ENCODE data around the gene BIK.

Gene BIK

DNA sequence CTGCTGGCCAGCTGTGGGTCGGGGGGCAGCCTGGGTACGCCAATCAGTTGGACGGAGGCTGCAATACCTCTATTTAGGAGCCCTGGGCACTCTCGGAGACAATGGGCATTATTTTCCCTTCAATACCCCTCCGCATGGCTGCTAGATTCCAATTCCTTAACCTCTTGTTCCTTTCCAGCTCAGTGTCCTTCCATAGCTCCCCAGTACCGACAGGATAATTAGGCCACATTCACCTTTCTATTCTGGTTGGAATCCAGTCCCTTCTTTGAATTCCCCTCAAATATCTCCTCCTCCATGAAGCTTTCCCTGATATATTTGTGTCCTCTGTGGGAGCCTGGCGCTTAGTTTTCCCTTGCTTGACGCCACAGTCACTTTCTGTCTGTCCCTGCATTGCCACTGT is 4.2 kb upstream of the BIK start:
- no peak for FAIRE-seq

DNA sequence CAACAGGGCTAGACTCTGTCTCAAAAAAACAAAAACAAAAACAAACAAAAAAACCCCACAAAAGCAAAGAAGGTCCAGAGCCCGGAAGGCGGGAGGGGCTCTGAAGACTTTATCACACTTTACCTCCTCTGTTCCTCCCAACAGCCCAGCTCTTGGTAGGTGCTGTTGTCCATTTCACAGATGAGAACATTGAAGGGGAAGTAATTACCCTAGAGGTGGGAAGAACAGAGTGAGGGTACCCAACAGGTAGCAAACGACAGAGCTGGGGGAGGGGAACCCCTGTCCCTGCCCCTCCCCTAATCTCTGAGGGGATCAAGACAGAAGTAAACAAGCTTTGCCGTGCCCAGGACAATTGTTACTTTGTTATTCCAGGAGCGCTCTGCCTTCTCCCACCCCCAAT is 1.0 kb upstream of the BIK start:
- FAIRE-seq, result no peak

DNA sequence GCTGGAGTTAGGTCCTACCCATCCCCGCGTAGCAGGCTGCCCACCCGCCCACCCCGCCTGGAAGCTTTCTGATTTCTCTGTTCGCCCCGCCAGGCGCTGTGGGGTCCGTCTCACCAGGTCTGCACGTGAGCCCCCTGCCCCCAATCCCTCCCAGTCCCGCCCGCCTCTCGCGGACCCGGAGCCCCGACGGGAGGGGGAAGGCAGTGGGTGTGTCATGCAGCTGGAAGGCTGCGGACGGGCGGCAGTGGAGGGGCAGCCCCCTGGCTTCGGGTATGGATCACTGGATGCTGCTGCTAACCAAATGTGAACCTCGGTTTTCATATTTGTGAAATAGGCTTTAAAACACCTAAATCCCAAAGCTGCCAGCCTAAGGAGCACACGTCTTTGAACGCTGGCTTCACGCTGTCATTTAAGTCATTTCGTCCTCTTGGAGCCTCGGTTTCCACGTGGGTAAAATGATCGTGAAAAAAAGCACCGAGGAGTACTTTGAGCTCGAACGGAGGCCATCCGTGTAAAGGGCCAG is 568 bp upstream of the BIK start:
- no peak for FAIRE-seq

DNA sequence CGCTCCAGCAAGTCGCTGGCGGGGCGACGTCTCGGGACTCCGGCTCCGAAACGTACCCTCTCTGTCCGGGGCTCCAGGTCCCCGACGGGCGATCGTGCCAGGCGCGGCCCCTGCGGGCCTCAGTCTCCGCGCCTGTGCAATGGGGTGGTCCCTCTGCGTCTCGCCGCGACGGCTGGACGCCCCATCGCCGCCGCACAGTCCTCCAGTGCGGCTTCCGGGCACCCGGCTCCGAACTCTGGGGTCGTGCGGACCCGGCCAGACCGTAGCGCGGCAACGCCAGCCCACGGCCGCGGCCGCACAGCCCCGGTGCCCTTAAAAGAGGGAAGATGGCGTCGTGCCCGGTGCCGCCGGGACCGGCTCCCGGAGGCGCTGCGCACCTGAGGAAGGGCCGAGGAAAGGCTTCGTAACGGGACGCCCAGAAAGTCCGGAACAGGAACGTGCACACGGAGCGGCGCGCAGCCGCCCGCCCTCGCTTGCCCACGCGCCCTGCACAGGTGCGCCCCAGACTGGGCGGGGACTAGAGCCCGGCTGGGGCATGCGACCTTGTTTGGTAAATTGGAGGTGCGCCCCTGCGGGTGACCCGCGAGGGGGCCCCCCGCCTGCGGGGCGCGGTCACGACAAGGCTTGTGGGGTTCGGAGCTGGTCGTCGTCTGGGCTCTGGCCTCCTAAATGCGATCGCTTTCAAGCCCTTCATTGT is 525 bp downstream of the BIK start:
- FAIRE-seq, result no peak

DNA sequence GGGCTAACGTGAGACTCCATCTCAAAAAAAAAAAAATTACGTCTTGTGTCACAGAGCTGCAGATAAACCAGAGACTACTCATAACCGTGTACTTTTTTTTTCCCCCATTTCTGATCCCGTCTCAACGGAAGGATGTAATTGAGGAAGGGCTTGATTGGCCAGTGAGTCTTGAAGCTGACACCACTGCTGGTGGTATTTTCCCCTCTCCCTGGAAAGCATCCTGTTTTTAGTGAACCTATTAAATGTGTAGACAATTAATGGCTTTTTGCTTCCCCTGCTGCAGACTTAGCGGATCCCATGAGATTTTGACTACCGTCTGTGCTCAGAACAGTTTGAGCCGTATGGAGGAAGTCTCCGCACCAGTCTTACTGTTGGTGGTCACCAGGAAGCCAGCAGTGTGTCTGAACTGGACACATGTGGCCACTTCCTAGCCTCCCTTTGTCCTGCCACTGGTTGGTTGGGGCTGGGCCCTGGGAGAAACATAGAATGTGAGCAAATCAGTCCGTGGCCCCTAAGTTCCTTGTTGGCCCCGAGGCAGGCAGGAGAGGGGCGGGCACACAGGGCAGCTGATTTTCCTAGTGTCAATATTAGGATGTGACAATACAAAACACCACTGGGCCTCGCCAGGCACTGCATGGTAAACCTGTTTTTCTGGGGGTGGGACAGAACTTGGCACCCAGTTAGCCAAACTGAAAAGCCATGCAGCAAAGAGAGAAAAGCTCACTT is 3.1 kb downstream of the BIK start:
- FAIRE-seq, result no peak

DNA sequence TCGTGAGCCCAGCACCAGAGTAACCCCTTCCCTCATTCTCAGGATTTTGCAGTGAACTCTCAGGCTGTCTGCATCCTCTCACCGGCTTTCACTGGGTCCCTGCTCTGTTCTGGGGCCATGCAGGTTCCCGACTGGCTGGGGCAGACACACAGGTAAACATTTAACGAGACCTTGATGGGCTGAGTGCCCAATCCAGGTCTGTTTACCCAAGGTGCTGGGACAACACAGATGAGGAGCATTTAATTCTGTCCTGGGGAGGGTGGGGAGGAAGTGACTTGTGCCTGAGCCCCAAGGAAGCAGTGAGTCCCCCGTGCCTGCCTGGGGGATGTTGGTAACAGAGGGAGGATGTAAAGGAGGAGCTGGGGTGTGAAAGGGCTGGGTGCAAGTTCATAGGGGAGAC is 4.4 kb downstream of the BIK start:
- no peak for FAIRE-seq

DNA sequence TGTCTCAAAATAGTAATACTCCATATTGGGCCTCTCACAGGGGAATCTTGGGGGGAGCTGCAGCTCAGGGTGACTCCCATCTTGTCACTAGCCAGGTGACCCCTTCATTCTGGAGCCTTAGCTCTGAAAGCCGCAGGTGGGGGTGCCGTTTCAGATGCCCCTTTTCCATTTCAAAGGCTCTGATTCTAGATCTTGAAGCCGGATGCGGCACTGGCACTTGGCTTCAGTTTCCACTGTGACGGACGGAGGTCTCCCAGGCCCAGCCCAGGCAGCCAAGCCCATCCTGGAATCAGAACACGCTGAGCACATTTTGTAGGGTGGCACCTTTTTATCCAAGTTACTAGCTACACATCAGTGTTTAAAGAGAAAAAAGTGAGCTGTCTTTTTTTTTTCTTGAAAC is 6.4 kb downstream of the BIK start:
- FAIRE-seq, result no peak

DNA sequence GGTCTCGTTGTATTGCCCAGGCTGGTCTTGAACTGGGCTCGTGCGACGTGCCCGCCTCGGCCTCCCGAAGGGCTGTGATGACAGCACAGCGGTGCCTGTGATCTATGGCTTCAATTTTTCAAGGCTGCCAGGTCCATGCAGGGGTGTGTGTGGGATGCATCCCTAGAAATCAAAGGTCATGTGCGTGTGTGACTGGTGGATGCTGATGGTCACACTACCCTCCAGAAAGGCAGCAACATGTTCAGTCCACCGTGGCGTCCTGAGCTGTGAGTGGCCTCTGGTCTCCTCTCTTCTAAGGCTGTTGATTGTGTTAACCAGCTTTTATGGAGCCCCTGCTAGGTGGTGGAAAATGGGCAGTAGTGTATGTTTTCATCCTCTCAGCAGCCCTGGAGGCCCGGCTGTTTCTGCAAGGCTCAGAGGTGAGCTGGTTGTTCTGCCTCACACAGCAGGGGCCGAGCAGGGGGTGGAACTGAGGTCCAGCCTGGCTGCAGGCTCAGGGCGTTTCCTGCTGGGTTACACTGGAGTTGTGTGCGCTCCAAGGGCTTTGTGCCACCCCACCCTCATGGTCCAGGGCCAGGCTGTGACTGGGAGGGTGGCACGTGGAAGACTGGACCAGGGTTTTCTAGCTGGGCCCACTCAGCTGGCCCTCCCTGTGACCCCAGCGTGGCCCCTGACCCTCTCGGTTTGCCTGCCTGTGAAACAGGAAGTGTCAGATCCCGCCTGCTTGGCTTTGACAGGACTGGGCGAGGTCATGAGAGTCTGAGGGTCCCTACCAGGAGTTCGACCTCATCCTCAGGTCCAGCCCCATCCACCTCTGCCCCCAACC is 7.7 kb downstream of the BIK start:
- FAIRE-seq, result no peak

DNA sequence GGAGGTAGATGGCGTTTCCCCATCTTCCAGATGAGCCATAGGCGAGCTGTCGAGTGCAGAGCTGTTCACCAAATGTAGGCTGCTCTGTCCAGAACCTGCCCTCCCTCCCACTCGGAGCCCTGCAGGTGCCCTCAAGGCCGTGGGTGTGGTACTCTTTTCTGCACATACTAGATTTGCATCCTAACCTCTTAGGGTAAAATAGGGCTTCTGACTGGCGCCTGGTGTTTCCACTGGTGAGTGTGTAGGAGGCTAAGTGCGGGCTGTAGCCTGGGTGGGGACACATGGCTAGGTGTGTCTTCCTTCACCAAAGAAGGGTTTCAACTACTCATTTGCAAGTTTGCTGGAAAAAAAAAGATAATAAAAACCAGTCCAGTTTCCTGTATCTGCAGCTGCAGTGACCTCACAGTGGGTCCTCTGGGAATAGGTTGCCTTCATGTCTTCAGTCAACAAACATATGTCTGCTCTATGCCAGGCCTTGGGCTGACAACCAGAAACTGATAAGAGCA is 8.5 kb downstream of the BIK start:
- FAIRE-seq, result no peak

DNA sequence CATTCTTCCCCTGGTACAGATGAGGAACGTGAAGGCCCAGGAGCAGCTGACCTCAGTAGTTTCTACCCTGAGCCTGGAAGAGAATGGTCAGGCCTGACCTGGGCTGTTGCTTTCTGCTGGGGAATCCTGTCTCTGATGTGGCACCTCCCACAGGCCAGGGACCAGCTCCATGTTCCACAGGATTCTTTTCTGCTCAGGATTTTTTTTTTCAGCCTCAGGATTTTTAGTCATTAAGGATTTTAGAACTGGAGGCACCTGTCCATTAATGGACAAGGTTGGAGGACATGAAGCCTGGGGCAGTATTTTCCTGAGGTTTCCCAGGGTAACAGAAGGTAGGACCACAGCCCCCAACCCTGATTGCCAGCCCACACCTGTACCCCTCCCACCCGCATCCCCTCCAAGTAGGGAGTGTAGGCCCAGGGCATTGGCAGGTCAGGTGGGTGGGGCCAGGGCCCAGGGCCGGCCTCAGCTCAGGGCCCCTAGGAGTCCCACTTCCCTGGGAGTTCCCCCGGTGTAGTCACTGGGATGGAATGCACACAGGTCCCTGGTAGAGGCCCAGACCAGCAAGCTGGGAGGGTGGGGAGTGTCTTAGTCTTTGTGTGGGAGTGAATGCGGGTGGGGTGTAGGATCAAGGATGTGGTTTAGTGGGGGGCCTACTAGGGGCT is 16.1 kb downstream of the BIK start:
- FAIRE-seq, result no peak

DNA sequence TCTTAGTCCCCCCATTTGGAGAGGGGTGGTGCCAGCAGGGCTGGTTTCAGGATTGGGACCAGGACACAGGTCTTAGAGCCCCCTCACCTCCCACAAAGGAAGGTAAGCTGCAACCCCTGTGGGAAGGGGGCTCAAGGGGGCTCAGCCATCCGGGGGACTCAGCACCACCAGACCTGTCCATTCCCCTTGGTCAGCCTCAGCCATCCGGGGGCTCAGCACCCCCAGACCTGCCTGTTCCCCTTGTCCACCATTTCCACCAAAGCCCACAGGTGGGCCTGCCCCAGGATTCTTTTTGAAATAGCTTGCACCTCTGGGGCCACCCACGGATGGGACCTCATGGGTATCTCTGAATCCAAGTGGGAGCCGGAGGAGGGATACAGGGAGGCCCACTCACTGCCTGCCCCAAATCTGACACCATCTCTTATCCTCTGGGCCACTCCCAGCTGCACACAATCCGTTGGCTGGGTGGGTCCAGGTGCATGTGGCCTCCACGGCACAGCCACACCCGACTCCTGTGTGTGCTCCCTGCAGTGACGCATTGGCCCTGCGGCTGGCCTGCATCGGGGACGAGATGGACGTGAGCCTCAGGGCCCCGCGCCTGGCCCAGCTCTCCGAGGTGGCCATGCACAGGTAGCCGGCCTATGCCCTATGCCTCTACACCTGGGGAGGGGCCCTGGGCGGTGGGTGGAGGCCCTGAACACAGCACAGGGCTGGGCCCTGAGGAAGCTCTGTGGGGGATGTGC is 16.8 kb downstream of the BIK start:
- FAIRE-seq, result no peak

DNA sequence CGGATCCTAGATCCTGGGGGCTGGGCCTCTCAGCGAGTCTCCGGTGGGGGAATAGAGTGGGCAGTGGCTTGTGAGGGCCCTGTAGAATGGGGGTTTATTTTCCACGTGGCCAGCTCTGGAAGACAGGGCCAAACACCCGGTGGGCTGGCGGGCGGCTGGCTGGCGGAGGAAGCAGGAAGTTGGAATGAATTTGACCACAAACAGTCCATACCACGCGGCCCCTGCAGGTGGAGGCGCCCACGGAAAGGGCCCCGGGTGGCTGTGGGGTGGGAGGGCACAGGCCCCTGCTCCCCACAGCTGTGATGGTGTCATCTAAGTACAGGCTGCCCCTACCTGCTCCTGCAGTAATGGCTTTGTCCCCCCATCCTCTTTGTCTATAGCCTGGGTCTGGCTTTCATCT is 17.6 kb downstream of the BIK start:
- FAIRE-seq, result no peak

DNA sequence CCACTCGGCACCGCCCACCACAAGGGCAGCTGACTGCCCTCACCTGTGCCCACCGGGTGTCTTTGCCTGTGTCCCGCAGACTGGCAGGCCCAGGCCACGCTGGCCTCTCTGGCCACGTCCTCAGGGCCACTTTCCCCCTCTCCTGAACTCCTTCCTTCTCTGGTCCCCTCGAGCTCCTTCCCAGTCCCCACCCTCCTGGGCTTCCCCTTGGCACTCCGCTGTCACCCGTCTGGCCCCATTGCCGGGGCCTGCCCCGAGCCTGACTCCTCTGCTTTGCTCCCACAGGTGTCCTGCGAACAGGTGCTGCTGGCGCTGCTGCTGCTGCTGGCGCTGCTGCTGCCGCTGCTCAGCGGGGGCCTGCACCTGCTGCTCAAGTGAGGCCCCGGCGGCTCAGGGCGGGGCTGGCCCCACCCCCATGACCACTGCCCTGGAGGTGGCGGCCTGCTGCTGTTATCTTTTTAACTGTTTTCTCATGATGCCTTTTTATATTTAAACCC is 18.4 kb downstream of the BIK start:
- FAIRE-seq, result no peak

DNA sequence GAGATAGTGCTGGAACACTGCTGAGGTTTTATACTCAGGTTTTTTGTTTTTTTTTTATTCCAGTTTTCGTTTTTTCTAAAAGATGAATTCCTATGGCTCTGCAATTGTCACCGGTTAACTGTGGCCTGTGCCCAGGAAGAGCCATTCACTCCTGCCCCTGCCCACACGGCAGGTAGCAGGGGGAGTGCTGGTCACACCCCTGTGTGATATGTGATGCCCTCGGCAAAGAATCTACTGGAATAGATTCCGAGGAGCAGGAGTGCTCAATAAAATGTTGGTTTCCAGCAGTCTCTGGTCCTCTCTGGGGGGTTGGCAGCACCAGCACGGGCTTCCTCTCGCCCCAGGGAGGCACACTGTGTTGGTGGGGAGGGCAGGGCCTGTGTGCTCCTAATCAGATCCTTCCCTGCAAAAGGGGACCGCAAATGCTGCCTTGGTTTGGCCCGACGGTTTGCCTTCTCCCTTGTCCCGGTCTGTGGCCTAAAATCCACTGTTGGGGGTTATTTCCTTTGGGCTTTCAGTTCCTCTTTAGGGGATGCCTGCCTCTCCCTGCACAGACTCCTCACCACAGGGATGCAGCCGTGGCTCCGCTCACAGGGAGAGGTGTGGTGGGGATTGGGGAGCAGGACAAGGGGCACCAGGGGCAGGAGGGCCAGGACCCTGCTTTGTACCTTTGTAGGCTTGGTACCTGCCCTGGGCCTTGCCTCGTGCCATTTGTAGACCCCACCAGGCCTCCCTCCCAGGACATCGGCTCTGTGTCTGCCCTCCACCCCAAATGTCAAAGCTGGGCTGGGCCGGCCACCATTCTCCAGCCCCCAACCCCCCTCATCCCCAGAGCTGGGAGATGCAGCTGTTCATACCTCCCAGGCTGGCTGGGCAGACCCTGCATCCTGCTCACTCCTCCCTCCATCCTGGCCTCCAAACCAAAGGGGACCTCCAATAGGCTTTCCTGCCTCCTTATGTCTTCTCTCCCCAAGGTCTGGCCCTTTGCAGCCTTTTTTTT is 19.2 kb downstream of the BIK start:
- no peak for FAIRE-seq

DNA sequence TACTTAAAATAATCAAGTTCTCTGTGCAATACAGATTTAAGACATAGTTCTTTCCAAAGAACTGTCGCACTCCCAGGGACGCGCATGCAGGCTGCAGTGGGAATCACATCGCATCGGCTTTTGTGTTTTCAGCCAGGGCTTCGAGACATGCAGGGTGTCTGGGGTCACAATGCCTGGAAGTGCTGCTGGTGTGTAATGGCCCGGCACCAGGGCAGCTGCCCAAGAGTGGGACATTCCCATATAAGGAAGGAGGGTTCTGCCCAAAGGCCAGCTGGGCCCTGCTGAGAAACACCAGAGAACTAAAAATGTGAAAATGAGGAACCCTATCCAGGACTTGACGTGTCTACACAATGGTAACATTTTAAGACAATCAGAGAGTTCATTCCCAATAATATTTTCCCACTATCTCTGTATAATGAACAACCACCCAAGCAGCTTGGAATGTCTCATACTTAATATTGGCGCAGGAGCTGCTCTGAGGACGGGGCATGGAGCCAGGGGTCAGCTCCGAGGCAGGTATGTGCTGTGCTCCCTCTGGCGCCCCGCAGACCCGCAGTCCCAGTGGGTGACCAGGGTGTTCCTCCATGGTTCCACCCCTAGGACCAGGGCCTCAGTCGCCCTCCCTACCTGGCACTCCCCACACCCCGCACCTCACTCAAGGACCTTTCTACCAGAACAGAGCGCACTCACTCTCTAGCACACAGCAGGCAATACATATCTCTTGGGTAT is 21.4 kb downstream of the BIK start:
- no peak for FAIRE-seq

DNA sequence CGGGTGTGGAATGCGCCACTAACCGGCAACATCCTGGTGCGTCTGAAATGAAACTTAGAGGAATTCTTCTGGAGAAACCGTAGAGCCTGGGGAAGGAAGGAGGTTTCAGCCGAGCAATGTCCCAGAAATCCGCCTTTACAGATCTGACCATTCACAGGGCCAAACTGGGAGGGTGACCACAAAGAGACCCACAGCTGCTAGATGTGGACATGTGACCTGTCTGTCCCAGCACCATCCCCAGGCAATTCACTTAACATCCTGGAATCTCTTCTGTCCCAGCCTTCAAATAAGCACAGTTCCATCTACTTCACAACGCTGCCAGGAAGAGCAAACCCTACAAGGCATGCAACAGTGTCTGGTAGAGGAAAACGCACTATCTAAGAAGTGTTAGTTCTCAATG is 22.9 kb downstream of the BIK start:
- FAIRE-seq, result no peak

DNA sequence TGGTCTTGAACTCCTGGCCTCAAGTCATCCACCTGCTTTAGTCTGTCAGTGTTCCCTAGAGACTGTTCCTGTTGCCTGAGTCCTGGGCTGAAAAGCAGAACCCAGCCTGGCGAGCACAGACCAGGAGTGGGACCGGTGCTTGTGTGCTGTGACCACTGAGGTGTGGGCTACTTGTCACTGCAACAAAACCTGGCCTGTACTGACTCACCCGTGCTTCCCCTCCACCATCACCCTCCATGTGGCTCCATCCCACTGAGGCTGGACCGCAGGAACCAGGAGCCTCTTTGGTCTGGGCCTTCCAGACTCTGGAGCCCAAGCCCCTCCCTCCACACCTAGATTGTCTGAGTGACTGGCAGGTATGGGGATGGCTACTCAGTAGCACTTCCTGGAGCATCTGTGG is 24.0 kb downstream of the BIK start:
- FAIRE-seq, result no peak

DNA sequence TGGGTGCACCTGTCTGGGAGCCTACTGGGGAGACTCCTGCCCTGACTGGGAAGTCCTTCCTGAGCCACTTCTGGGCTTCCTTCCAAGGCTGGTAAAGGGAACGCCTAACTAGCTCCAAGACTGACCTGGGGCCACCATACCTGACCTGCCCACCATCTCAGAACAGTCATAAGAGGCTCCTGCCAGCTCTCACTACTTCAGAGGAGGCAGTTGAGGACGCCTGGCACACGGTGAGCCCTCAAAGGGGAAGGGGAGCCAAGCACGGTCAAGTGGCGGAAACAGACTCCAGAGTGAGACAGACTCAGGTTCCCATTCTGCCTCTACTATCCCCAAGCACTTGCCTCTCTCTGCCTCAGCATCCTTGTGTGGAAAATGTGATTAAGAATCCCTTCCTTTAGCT is 25.0 kb downstream of the BIK start:
- FAIRE-seq, result no peak

DNA sequence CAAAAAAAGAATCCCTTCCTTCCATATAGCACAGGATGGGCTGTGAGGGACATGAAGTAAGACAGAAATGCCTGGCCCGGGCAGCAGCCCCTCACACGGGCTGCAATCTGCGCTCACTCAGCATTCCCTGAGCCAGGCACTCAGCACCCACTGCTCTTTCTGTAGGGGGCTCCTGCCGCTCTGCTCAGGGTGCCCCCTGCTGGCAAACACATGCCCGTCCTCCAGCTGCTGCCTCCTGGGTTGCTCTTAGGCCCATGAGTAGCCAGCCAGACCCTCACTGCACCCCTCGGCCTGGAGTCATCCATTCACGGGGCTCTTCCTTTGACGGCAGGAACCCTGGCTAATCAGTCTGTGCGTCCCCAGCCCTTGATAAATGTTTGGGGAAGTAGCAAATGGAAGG is 25.7 kb downstream of the BIK start:
- FAIRE-seq, result no peak

DNA sequence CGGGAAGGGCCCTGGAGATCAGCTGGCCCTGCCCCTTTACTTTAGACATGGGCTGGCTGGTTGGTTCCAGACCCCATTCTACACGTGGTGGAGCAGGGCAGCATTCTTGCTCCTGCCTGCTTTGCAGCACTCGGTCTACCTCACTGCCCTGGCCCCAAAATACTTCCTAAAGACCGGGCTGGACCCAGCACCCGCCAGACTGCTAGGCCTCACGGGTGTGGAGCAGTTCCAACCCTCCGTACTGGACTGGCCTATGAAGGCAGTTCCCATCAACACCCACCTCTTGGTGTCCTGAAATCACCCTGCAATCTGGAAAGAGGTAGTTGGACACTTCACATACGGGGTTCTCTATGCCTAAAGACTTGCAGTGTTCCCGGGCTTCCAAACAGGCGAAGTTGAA is 26.3 kb downstream of the BIK start:
- FAIRE-seq, result no peak
